Fibroblast of lung (primary cell): Measurements from ENCODE around the gene CATSPER2. TPM values are rescaled to one million over a fixed set of nuclear protein-coding genes. Genes with fewer than 3 reads are reported as not detected.
"Not testable (repeated sequence)": the region's sequence is repeated elsewhere in the genome, so short reads cannot be mapped to it uniquely, and the experiment has no call there.

ENCODE experiments used
- DNase-seq, 2 donors: peaks; one replicate each; pipeline versions ENCODE4 v3.0.0 to v3.0.0-alpha.2; 2010; ENCODE audit warnings: low read depth in 2 of 2
- H2AFZ ChIP-seq: 2 replicates; pipeline ENCODE4 v1.5.1; 2012; ENCODE audit warnings: low read length, control low read depth, inconsistent platforms
- H3K27ac ChIP-seq: 2 replicates; pipeline ENCODE4 v1.5.1; 2011; ENCODE audit warnings: low read length, control low read depth; ENCODE audit not compliant: insufficient read depth
- H3K27me3 ChIP-seq: 2 replicates; pipeline ENCODE4 v1.5.1; 2011; ENCODE audit warnings: mild to moderate bottlenecking, low read length; ENCODE audit not compliant: control insufficient read depth, insufficient read depth
- H3K36me3 ChIP-seq: 2 replicates; pipeline ENCODE4 v1.5.1; 2011; ENCODE audit warnings: low read length; ENCODE audit not compliant: control insufficient read depth, insufficient read depth
- H3K4me1 ChIP-seq: 2 replicates; pipeline ENCODE4 v1.5.1; 2011; ENCODE audit warnings: low read length; ENCODE audit not compliant: control insufficient read depth, insufficient read depth; ENCODE audit errors: extremely low read depth
- H3K4me2 ChIP-seq: 2 replicates; pipeline ENCODE4 v1.5.1; 2011; ENCODE audit warnings: low read length, control low read depth; ENCODE audit not compliant: insufficient read depth; ENCODE audit errors: extremely low read depth
- H3K4me3 ChIP-seq, 4 experiments: fragments of 200-600 bp in 1 of 4; sonication (generic) in 1 of 4; replicated peaks in 1 of 4; 2 replicates each; pipeline ENCODE4 v1.5.1; 2011 to 2016; ENCODE audit warnings: low read length in 4 of 4, low read depth in 3 of 4, mild to moderate bottlenecking in 3 of 4, control low read depth in 2 of 4, inconsistent platforms in 1 of 4, mixed read lengths in 1 of 4; ENCODE audit not compliant: insufficient read depth in 1 of 4; ENCODE audit errors: control extremely low read depth in 1 of 4
- H3K79me2 ChIP-seq: 2 replicates; pipeline ENCODE4 v1.5.1; 2012; ENCODE audit warnings: mild to moderate bottlenecking, low read length, inconsistent platforms; ENCODE audit not compliant: control insufficient read depth, insufficient read depth
- H3K9ac ChIP-seq: 2 replicates; pipeline ENCODE4 v1.5.1; 2011; ENCODE audit warnings: mild to moderate bottlenecking, low read length, control low read depth; ENCODE audit not compliant: insufficient read depth
- H3K9me3 ChIP-seq: 2 replicates; pipeline ENCODE4 v1.5.1; 2012; ENCODE audit warnings: low read depth, low read length; ENCODE audit not compliant: control insufficient read depth, insufficient read depth
- H4K20me1 ChIP-seq: 2 replicates; pipeline ENCODE4 v1.5.1; 2011; ENCODE audit warnings: low read length; ENCODE audit not compliant: control insufficient read depth, insufficient read depth; ENCODE audit errors: extremely low read depth
- polyA plus RNA-seq, 2 donors: library from polyadenylated mRNA; depleted of rRNA in 1 of 2; stranded (reverse) in 1 of 2; unstranded in 1 of 2; fragments of >200 nt; gene quantifications; 2 replicates each; pipeline ENCODE4 v1.2.1, GENCODE V29; 2011 to 2012; ENCODE audit warnings: missing spikeins in 1 of 2
- total RNA-seq: library from RNA; depleted of rRNA; stranded (reverse); fragments of >200 nt; gene quantifications from 2 replicates; pipeline ENCODE4 v1.2.1, GENCODE V29; 2014

Gene CATSPER2
- total and polyA plus RNA-seq, 2 donors (not counting 1 experiment from before 2014, with no cell fraction given), result 0.84 to 2.3 TPM

DNA sequence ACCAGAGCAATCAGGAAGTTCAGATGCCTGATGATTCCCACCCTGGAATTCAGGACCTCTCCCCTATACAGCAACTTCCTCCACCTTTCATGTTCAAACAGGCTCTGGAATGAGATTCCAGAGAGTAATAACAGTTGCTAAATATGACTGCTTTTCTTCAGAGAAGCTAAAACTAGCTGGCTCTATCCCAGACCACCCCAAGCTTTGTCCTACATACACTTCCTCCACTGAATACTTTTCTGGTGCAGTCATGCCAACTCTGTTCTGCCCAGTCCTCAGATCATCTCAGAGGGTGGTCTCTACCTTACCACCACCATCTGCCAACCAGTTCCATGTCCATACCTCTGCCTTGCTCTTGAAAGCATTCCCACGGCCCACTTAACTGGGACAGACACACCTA, 17.5 kb upstream of the CATSPER2 start:
- not testable (repeated sequence) for H2AFZ ChIP-seq, DNase-seq, H3K27me3 ChIP-seq, H3K4me1 ChIP-seq, H3K4me2 ChIP-seq, H3K4me3 ChIP-seq, H3K36me3 ChIP-seq, H3K9me3 ChIP-seq, H3K27ac ChIP-seq, H3K79me2 ChIP-seq, H4K20me1 ChIP-seq, H3K9ac ChIP-seq

DNA sequence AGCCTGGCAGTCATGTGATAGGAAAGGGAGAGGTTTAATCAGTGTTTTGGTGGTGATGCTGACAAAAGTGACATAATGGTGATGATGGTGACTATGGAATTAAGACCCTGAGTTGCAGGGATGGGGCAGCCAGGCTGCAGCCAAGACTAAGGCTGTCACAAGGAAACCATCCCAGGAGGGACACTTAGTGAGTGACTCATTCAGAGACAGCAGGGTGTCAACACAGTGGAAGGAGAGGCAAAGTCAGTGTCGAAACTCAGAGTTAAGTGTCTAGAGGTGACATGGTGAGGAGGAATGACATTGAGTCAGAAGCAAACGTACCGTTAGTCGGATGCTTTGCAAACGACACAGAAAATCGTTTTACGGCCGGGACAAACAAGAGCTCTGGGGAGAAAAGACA, 14.7 kb upstream of the CATSPER2 start:
- not testable (repeated sequence) for H3K4me2 ChIP-seq, H3K27ac ChIP-seq, H3K9me3 ChIP-seq, H3K36me3 ChIP-seq, H3K79me2 ChIP-seq, H3K27me3 ChIP-seq, H3K4me3 ChIP-seq, H3K4me1 ChIP-seq, DNase-seq, H4K20me1 ChIP-seq, H3K9ac ChIP-seq, H2AFZ ChIP-seq

DNA sequence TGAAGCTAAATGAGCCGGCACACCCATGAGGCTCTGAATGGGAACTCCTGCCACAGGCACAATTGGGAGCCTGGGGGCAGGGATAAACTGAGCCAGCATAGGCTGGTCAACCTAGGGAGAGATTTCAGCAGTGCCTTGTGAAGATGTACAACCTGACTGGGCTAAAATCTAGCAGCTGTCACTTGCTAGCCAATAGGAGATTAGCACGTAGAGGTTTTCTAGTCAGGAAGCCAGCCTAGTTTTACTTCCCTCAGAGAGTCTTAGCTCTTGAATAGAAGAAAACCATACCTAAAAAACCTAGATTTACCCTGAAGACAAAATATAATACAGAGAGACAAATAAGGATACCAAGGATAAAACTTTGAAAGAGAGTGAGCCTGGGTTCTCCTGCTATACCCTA, 13.6 kb upstream of the CATSPER2 start:
- H3K4me2 ChIP-seq, H4K20me1 ChIP-seq, H3K36me3 ChIP-seq, H3K9ac ChIP-seq, H2AFZ ChIP-seq, H3K27me3 ChIP-seq, H3K27ac ChIP-seq, H3K4me3 ChIP-seq, H3K4me1 ChIP-seq, H3K9me3 ChIP-seq, H3K79me2 ChIP-seq, DNase-seq: not testable (repeated sequence)

DNA sequence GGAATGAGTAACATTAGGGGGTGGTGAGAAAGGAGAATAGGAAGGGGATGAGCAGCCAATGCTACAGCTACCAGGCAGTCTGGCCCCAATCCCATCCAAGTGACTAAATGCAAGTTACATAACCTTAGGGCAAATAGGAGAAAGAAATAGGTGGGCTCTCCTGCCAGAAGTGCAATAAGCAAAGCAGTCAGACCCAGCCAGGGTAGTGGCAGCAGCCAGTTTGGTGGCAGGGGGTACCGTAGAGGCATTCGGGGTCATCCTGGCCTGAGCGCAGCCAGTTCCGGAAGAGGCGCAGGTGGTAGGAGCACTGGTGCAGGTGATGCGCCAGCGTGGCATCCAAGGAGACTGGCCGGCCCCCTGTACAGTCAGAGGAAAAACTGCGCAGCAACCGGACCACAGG, 11.1 kb upstream of the CATSPER2 start:
- H3K27ac ChIP-seq, H3K79me2 ChIP-seq, H3K4me1 ChIP-seq, H3K9ac ChIP-seq, H4K20me1 ChIP-seq, H3K36me3 ChIP-seq, H3K27me3 ChIP-seq, H3K4me3 ChIP-seq, H3K9me3 ChIP-seq, DNase-seq, H2AFZ ChIP-seq, H3K4me2 ChIP-seq: not testable (repeated sequence)

DNA sequence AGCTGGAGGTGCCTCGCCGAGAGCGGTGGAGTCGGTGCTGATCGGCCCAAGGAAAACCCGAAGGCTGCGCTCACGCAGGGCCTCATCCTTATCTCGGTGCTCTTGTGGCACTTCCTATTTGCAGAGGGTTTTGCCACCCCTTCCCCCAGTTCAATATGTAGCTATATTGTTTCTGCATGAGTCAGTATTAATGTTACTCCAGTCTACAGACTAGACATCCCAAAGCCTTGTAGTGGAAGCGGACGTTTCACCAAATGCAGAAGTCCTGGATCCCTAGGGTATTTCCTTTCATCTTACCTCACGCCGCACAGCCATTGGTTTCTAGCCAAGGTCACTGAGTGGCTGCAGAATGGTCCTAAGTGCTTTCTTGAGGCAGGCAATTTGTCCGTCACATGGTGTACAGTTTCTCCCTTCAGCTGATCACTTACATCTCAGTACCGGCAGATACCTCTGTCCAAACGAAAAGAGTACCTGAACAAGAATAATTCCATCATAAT, 834 bp upstream of the CATSPER2 start:
- not testable (repeated sequence) for H3K36me3 ChIP-seq, DNase-seq, H4K20me1 ChIP-seq, H3K4me3 ChIP-seq, H3K27ac ChIP-seq, H3K9me3 ChIP-seq, H3K4me1 ChIP-seq, H3K9ac ChIP-seq, H3K79me2 ChIP-seq, H3K4me2 ChIP-seq, H2AFZ ChIP-seq, H3K27me3 ChIP-seq

DNA sequence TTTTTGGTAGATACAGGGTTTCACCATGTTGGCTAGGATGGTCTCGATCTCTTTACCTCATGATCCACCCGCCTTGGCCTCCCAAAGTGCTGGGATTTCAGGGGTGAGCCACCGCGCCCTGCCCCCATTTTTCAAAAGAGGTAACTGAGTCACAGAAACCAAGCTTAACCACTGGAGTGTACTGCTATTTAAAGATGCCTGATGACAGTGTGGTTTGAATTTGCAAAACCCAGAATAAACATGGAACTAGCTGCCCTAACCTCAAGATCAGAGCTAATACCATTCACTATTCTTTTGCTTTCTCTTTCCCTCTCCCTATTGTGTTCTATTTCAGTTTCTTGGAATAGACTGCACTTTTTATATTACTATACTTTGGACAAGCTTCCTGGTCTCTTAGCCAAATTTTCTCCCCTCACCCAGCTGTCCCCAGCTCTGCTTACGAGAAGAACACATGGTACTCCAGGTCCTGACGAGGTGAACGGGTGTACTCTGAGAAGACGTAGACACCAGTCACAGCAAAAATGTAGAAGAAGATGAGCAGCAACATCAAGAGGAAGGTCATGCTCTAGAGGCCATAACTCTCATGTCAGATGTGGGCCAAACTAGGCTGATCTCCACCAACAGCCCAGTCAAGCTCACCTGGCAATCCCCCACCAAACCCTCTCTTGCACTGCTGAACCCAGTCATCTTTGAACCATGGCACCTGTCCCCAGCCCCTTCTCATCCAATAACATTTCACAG, 10.0 kb downstream of the CATSPER2 start:
- not testable (repeated sequence) for H3K27me3 ChIP-seq, H3K79me2 ChIP-seq, H3K9me3 ChIP-seq, H3K36me3 ChIP-seq, H3K9ac ChIP-seq, H3K4me2 ChIP-seq, H2AFZ ChIP-seq, DNase-seq, H3K27ac ChIP-seq, H3K4me1 ChIP-seq, H3K4me3 ChIP-seq, H4K20me1 ChIP-seq

DNA sequence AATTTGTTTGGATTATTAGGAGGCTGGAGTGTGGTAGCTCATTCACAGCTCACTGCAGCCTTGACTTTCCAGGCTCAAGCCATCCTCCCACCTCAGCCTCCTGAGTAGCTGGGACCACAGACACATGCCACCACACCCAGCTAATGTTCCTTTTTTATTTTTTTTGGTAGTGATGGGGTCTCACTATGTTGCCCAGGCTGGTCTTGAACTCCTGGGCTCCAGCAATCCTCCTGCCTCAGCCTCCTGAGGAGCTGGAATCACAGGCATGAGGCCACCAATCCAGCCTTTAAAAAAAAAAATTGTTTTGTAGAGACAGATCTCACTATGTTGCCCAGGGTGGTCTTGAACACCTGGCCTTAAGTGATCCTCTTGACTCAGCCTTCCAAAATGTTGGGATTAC, 21.7 kb downstream of the CATSPER2 start:
- H3K27me3 ChIP-seq, H3K79me2 ChIP-seq, H2AFZ ChIP-seq, H3K9ac ChIP-seq, H4K20me1 ChIP-seq, H3K9me3 ChIP-seq, H3K27ac ChIP-seq, H3K4me2 ChIP-seq, H3K4me1 ChIP-seq, H3K36me3 ChIP-seq, DNase-seq, H3K4me3 ChIP-seq: not testable (repeated sequence)
